H1 (cell line): ENCODE data around the gene TSPAN15. TPM values are rescaled to one million over a fixed set of nuclear protein-coding genes. Genes with fewer than 3 reads are reported as not detected.

ENCODE experiments used
- BRCA1 ChIP-seq: IDR thresholded peaks from 2 replicates; pipeline ENCODE4 v1.6.1; 2012; ENCODE audit warnings: low read depth, low read length, improper control_type of control experiment
- CBX8 ChIP-seq: fragments of 300-800, 300-1000 bp; sonication (generic); IDR thresholded peaks from 2 replicates; pipeline ENCODE4 v1.7.1; 2016; ENCODE audit warnings: low read depth, low read length, borderline replicate concordance
- CHD2 ChIP-seq: IDR thresholded peaks from 2 replicates; pipeline ENCODE4 v1.6.1; 2012; ENCODE audit warnings: low read length, improper control_type of control experiment
- CTBP2 ChIP-seq: IDR thresholded peaks from 2 replicates; pipeline ENCODE4 v1.7.0; 2011; ENCODE audit warnings: borderline replicate concordance, mild to moderate bottlenecking, moderate library complexity, mixed read lengths, low read length; ENCODE audit not compliant: insufficient read depth, insufficient read length
- GTF2F1 ChIP-seq: IDR thresholded peaks from 2 replicates; pipeline ENCODE4 v1.6.1; 2012; ENCODE audit warnings: low read depth, low read length, improper control_type of control experiment, borderline replicate concordance
- HDAC2 ChIP-seq, 2 experiments: fragments of 300-600 bp in 1 of 2; sonication (generic) in 1 of 2; IDR thresholded peaks; 2 replicates each; pipeline ENCODE4 v1.6.1; 2011 to 2012; ENCODE audit warnings: low read depth in 2 of 2, low read length in 2 of 2, mild to moderate bottlenecking in 2 of 2, moderate library complexity in 2 of 2, borderline replicate concordance in 1 of 2, inconsistent platforms in 1 of 2
- HDAC6 ChIP-seq: IDR thresholded peaks from one replicate; pipeline ENCODE4 v1.7.1; 2012; ENCODE audit warnings: low read depth, mild to moderate bottlenecking, inconsistent platforms, low read length, moderate library complexity
- KDM4A ChIP-seq: IDR thresholded peaks from one replicate; pipeline ENCODE4 v1.7.1; 2012; ENCODE audit warnings: low read depth, mild to moderate bottlenecking, moderate library complexity, low read length, inconsistent platforms; ENCODE audit not compliant: severe bottlenecking
- NANOG ChIP-seq: IDR thresholded peaks from 2 replicates; pipeline ENCODE4 v1.6.1; 2011; ENCODE audit warnings: low read length, low read depth, mild to moderate bottlenecking, inconsistent platforms; ENCODE audit not compliant: insufficient read depth, poor library complexity, severe bottlenecking
- PHF8 ChIP-seq: fragments of 200-600 bp; sonication (generic); conservative IDR thresholded peaks from 2 replicates; pipeline ENCODE4 v1.7.1; 2012; ENCODE audit warnings: low read depth, mild to moderate bottlenecking, inconsistent platforms, low read length, moderate library complexity
- SAP30 ChIP-seq: fragments of 300-600 bp; sonication (generic); IDR thresholded peaks from 2 replicates; pipeline ENCODE4 v1.7.1; 2012; ENCODE audit warnings: low read length, moderate library complexity, mild to moderate bottlenecking, inconsistent platforms; ENCODE audit not compliant: insufficient read depth, insufficient replicate concordance
- SIX5 ChIP-seq: IDR thresholded peaks from 2 replicates; pipeline ENCODE4 v1.6.1; 2011; ENCODE audit warnings: mild to moderate bottlenecking, low read depth, low read length
- SP1 ChIP-seq: IDR thresholded peaks from 2 replicates; pipeline ENCODE4 v1.6.1; 2011; ENCODE audit warnings: low read depth, low read length
- SP4 ChIP-seq: IDR thresholded peaks from 2 replicates; pipeline ENCODE4 v1.6.1; 2012; ENCODE audit warnings: low read length, inconsistent platforms
- TCF12 ChIP-seq: IDR thresholded peaks from 2 replicates; pipeline ENCODE4 v1.6.1; 2011; ENCODE audit warnings: low read depth, mild to moderate bottlenecking, low read length
- USF2 ChIP-seq: IDR thresholded peaks from 2 replicates; pipeline ENCODE4 v1.6.1; 2011; ENCODE audit warnings: low read length, improper control_type of control experiment
- polyA plus RNA-seq, 7 experiments: library from polyadenylated mRNA; depleted of rRNA in 3 of 7; stranded (reverse) in 5 of 7; unstranded in 2 of 7; fragments of >200 nt in 5 of 7; fragments of 200-250 nt in 2 of 7; gene quantifications; 1 replicate in 5 of 7; 2 replicates in 1 of 7; 4 replicates in 1 of 7; pipeline versions ENCODE4 v1.2.1 to v1.2.3, GENCODE V29; 2011 to 2013; ENCODE audit warnings: missing spikeins in 2 of 7, mixed read lengths in 2 of 7
- total RNA-seq: library from RNA; stranded (reverse); fragmentation: NEBNext Ultra II Directional; extraction: Animal tissue kit (Norgen Biotek cat#: 25700); gene quantifications from 2 replicates; pipeline ENCODE4 v1.2.1, GENCODE V29; 2021

TSPAN15 gene
- total and polyA plus RNA-seq, 2 of the 8 experiments (the other 6 are each of a cell fraction or from before 2014, with no cell fraction given), result 9.7 to 20.0 TPM

- TF ChIP-seq TCF12 (0 out of 2 replicates have a peak, but pooled peaks have one; percentile 40), CHD2 (peak; percentile 88), GTF2F1 (no peak), BRCA1 (no peak), CBX8 (no peak), USF2 (no peak), NANOG (no peak), SP1 (peak; percentile 96), SP4 (peak; percentile 46; the same call in 1 of the 2 replicates), HDAC6 (no peak), PHF8 (peak; percentile 51), CTBP2 (no peak), SIX5 (no peak), SAP30 (no peak), HDAC2 (IDR thresholded peaks at IDR 0.05; ENCODE audit: borderline replicate concordance in 1 of 2, low read depth in 2 of 2, low read length in 2 of 2) (0 out of 4 replicates have a peak, but pooled peaks of 1 of the 2 experiments have one; percentile 45), KDM4A (peak; percentile 96)
Observed at GRCh38 chr10:69451209-69451783, at the start of gene TSPAN15 (continued).
